ENCODE results near the gene UGT1A9. TPM values are rescaled to one million over a fixed set of nuclear protein-coding genes. Genes with fewer than 3 reads are reported as not detected.

The UGT1A9 gene
- total RNA-seq, 1 donor from 2014 or later: 1.3 TPM

GRCh38 chr2:233796254-233796653 lies 124.6 kb downstream of the UGT1A9 start:
- no peak for DNase-seq (ENCODE audit: low spot score)

- no peak for DNase-seq (ENCODE audit: low spot score)
These were observed 126.8 kb downstream of the UGT1A9 start for GRCh38 chr2:233798335-233799086.

- peak; percentile 6 for DNase-seq (ENCODE audit: low spot score)
These were observed 127.5 kb downstream of the UGT1A9 start for GRCh38 chr2:233799087-233799665.

- peak; percentile 8 for DNase-seq (ENCODE audit: low spot score)
These were observed 128.0 kb downstream of the UGT1A9 start for GRCh38 chr2:233799716-233800115.

GRCh38 chr2:233800208-233800607 lies 128.5 kb downstream of the UGT1A9 start:
- no peak for DNase-seq (ENCODE audit: low spot score)

GRCh38 chr2:233801357-233802131 lies 129.8 kb downstream of the UGT1A9 start:
- DNase-seq (ENCODE audit: low spot score): no peak

GRCh38 chr2:233802132-233802815 lies 130.6 kb downstream of the UGT1A9 start:
- no peak for DNase-seq (ENCODE audit: low spot score)

GRCh38 chr2:233803292-233803911 lies 131.7 kb downstream of the UGT1A9 start:
- no peak for DNase-seq (ENCODE audit: low spot score)

- no peak for DNase-seq (ENCODE audit: low spot score)
These were observed 132.3 kb downstream of the UGT1A9 start for GRCh38 chr2:233803994-233804393.

GRCh38 chr2:233807215-233807865 lies 135.6 kb downstream of the UGT1A9 start:
- no peak for DNase-seq (ENCODE audit: low spot score)

DNA sequence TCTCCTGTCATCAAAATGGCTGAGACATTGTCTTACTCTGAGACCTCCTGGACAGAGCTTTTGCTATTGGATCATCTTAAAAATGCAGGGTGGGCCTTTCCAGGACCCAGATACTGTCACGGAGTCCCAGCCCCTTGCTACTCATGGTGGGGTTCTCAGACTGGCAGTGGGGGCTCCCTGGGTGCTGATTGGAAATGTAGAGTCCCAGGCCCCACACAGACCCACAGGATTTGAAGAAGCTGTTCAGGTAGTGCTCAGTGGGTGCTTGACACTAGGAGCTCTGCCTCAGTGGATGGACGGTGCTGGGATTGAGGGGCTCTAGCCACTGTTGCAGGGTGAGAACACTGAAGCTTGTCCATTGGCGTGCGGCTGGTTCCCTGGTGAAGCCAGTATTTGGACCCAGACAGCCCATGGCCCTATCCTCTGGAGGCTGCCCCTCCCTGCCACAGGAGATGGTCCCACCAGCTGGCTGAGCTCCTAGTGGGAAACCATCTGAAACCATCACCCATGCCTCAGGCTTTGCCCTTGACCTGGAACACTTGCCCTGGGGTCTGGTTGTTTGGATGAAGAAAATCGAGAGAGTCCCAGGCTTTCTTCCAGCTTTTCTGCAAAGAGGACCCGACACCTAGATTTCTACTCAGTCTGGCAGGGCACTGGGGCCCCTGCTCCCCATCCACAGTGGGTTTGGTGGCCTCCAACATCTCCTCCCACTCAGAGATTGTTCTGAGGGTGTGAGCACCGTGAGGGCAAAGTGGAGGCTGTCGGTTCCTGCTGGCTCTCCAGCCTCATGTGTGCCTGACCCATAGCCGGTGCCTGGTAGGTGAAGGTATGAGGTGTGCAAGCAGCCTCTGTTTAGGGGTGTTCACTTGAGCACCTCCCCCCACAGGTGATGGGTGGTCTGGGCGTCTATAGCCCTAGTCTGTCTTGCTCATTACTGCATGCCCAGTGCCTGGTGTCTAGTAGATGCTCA lies 136.6 kb downstream of the UGT1A9 start:
- DNase-seq (ENCODE audit: low spot score): no peak

DNA sequence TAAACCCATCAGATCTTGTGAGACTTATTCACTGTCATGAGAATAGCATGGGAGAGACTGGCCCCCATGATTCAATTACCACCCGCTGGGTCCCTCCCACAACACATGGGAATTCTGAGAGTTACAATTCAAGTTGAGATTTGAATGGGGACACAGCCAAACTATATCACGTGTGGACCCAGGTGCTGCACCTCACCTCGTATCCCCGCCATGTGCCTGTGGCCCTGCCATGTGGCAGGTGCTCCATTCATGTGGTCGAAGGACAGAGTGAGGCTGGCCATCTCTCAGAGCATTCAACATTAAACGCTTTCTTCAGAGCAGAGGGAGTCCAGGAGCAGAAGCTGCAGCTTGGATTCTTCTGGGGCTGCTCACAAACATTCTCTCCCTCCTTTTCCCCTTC lies 138.7 kb downstream of the UGT1A9 start:
- DNase-seq (ENCODE audit: low spot score): no peak

GRCh38 chr2:233811087-233811486 lies 139.4 kb downstream of the UGT1A9 start:
- no peak for DNase-seq (ENCODE audit: low spot score)

- DNase-seq (ENCODE audit: low spot score): no peak
These were observed 140.0 kb downstream of the UGT1A9 start for GRCh38 chr2:233811732-233812131.

DNA sequence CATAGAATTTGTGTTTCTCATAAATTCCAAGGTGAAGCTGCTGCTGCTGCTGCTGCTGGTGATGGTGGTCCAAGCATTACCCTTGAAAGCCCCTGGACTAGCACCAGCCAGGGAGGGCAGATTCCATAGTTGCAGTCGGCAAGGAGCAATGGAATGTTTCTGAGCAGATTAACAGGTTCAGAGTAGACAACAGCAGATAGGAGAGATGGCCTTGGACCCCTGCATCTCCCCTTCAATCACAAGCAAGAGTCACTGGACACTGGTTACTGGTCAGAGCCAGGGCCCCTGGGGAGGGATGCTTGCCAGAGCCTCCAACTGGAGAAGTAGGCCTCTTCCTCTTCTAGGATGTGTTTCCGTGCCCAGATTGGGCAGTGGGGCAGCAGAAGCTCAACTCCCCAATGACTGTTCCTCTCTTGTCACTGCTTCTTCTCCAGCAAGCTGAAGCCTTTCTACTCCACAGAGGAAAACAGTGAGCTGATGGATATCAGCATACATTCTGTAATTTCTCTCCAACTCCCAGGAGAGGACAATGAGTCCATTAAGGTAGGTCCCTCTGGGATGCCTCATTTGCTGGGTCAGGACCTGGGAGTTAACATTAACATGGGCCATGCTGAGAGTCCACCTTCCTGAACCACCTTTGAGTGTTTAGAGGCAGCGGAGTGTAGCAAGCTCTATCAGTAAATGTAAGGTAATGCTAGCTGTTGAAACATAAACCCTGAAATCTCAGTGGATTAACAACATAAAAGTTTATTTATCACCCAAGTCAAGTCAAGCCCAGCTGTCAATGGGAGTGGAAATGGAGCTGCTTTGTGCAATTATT lies 141.7 kb downstream of the UGT1A9 start:
- DNase-seq (ENCODE audit: low spot score): no peak

DNA sequence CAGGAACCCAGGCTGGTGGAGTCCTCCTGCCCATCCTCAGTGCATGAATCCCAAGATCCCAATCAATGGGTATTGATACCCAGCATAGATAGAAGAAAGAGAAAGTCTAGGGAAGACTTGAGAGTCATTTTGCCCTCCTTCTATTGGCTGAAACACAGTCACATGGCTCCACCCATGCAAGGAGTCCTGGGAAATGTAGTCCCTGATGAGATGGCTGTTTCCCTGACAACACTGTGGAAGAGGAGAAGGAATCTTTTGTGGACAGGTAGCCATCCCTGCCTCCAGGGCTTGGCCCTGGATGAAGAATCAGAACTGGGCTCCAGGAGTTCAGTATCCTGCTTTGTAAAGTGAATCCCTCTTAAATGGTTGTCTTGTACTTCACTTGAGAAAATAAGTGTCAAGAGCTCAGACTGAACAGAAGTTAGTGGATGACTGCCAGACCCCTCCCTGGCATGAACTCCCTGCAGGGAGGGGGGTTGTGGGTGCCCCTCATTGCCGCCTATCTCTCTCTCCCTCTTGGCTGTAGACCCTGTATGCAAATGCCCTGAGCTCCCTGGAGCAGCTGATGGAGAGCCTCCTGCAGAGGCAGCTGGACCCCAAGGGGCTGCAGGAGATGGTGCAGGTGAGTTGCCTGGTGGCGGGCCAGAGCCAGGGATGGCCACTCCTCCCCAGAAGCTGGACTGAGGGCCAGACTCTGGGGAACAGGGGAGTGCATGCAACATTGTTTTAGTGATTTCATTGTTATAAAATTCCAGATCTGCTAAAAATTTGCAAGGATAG lies 142.5 kb downstream of the UGT1A9 start:
- no peak for DNase-seq (ENCODE audit: low spot score)

- DNase-seq (ENCODE audit: low spot score): no peak
These were observed 144.2 kb downstream of the UGT1A9 start for GRCh38 chr2:233815861-233816260.

- no peak for DNase-seq (ENCODE audit: low spot score)
These were observed 144.6 kb downstream of the UGT1A9 start for GRCh38 chr2:233816334-233816733.

Data from mucosa of gallbladder (tissue), 1 donor.